ENCODE measurements around the gene TFAM. TPM values are rescaled to one million over a fixed set of nuclear protein-coding genes. Genes with fewer than 3 reads are reported as not detected.

The TFAM gene
- total RNA-seq, 2 experiments from 2014 or later: 62.7 to 94.6 TPM

- no peaks in the 10 kb centered on the region for H3K9me3 ChIP-seq (ENCODE audit: low read length)
- no peak overlapping the region for H3K4me3 ChIP-seq (ENCODE audit: low read depth, low read length, poor library complexity, severe bottlenecking)
- intact Hi-C loops (cut with micrococcal nuclease; ENCODE audit: unreplicated experiment): no loop called here
- H3K9me2 ChIP-seq (ENCODE audit: insufficient read depth, low read length): no peaks in the 10 kb centered on the region
- no TSS peak for BruUV-seq (replicated peaks)
- TF ChIP-seq EZH2phosphoT487 (IDR thresholded peaks at IDR 0.05; ENCODE audit: borderline replicate concordance, low read depth, low read length): no peak
- TF ChIP-seq CTCF (conservative IDR thresholded peaks at IDR 0.05; ENCODE audit: low read length): no peak
- no peaks in the 10 kb centered on the region for H3K4me1 ChIP-seq (ENCODE audit: insufficient read depth, low read length, poor library complexity, severe bottlenecking)
- H3K4me2 ChIP-seq (ENCODE audit: low read length): no peak overlapping the region
- H2AFZ ChIP-seq (ENCODE audit: low read length): no peak overlapping the region
- H3K27ac ChIP-seq (ENCODE audit: low read depth, low read length, poor library complexity, severe bottlenecking): no peak overlapping the region
- POLR2A ChIA-PET: interaction anchor here (0.9 to 1.2 kb wide), 3 partner anchors 11 to 52 kb away, joined by 3 to 4 read pairs (median 4); no protein-coding TSS in a partner anchor
- H3K36me3 ChIP-seq (ENCODE audit: insufficient read depth, low read length): no peaks in the 10 kb centered on the region
- H4K20me1 ChIP-seq (ENCODE audit: insufficient read depth, low read length): peaks cover 12% of the 10 kb centered on the region; the same call in 1 of the 2 replicates
- no peak for DNase-seq (ENCODE audit: low spot score)
- peaks cover 3% of the 10 kb centered on the region; the same call in 1 of the 2 replicates for H3K79me2 ChIP-seq (ENCODE audit: insufficient read depth, low read depth, low read length)
- CTCF ChIA-PET (ENCODE audit: unreplicated experiment): no interaction called here
Observed at GRCh38 chr10:58348571-58349033, 36.6 kb upstream of the TFAM start.

DNA sequence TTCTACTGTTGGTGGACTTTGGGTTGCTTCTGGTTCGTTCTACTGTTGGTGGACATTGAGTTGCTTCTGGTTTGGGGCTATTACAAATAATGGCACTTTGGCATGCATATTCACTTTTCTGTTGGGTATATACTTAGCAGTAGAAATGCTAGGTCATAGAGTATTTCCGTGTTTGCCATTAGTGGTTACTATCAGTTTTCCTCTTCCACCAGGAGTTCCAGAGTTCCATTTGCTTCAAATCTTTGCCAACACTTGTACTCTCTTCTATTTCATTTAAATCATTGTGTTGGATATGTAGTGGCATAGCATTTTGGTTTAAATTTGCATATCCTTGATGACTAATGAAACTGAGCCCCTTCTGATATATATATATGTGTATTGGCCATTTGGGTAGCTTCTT lies 35.2 kb upstream of the TFAM start:
- Histone ChIP-seq H3K4me2 (ENCODE audit: low read length) (no peak overlapping the region), H3K79me2 (ENCODE audit: insufficient read depth, low read depth, low read length) (peaks cover 3% of the 10 kb centered on the region; the same call in 1 of the 2 replicates), H4K20me1 (ENCODE audit: insufficient read depth, low read length) (0 out of 2 replicates have a peak, but pooled peaks cover 10% of the 10 kb centered on the region), H3K27ac (ENCODE audit: low read depth, low read length, poor library complexity, severe bottlenecking) (no peak overlapping the region), H3K4me1 (ENCODE audit: insufficient read depth, low read length, poor library complexity, severe bottlenecking) (no peaks in the 10 kb centered on the region), H3K4me3 (ENCODE audit: low read depth, low read length, poor library complexity, severe bottlenecking) (no peak overlapping the region), H3K9me3 (ENCODE audit: low read length) (no peaks in the 10 kb centered on the region), H2AFZ (ENCODE audit: low read length) (no peak overlapping the region), H3K9me2 (ENCODE audit: insufficient read depth, low read length) (no peaks in the 10 kb centered on the region), H3K36me3 (ENCODE audit: insufficient read depth, low read length) (no peaks in the 10 kb centered on the region)
- DNase-seq (ENCODE audit: low spot score): no peak
- no TSS peak for BruUV-seq (replicated peaks)
- intact Hi-C loops (cut with micrococcal nuclease; ENCODE audit: unreplicated experiment): no loop called here
- TF ChIP-seq CTCF (conservative IDR thresholded peaks at IDR 0.05; ENCODE audit: low read length) (no peak), EZH2phosphoT487 (IDR thresholded peaks at IDR 0.05; ENCODE audit: borderline replicate concordance, low read depth, low read length) (no peak)
- POLR2A ChIA-PET: interaction anchor here (1.0 to 1.9 kb wide), 6 partner anchors 10 to 76 kb away, joined by 3 to 11 read pairs (median 6); no protein-coding TSS in a partner anchor
- CTCF ChIA-PET (ENCODE audit: unreplicated experiment): no interaction called here

DNA sequence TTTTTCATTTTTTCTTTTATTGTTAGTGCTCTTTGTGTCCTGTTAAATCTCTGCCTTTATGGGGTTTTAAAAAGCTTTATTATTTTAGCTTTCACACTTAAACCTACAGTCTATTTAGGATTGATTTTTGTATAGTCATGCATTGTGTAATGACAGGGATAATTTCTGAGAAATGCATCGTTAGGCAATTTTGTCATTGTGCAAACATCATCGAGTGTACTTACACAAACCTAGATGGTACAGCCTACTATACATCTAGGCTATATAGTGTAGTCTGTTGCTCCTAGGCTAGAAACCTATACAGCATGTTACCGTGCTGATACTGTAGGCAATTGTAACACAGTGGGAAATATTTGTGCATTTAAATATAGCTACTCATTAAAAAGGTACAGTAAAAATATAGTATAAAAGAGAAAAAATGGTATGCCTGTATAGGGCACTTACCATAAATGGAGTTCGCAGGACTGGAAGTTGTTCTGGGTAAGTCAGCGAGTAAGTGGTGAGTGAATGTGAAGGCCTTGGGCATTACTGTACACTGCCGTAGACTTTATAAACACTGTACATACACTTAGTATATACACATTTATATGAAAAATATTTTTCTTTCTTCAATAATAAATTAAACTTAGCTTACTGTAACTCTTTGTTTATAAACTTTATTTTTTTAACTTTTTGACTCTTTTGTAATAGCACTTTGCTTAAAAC lies 34.4 kb upstream of the TFAM start:
- no peak for TF ChIP-seq CTCF (conservative IDR thresholded peaks at IDR 0.05; ENCODE audit: low read length)
- no peak for TF ChIP-seq EZH2phosphoT487 (IDR thresholded peaks at IDR 0.05; ENCODE audit: borderline replicate concordance, low read depth, low read length)
- POLR2A ChIA-PET: interaction anchor here (1.3 to 1.9 kb wide), 6 partner anchors 9 to 82 kb away, joined by 3 to 11 read pairs (median 4); partner anchors contain the start of gene CISD1
- DNase-seq (ENCODE audit: low spot score): no peak
- intact Hi-C loops (cut with micrococcal nuclease; ENCODE audit: unreplicated experiment): no loop called here
- Histone ChIP-seq H3K9me2 (ENCODE audit: insufficient read depth, low read length) (no peaks in the 10 kb centered on the region), H3K4me3 (ENCODE audit: low read depth, low read length, poor library complexity, severe bottlenecking) (no peak overlapping the region), H3K4me1 (ENCODE audit: insufficient read depth, low read length, poor library complexity, severe bottlenecking) (no peaks in the 10 kb centered on the region), H3K79me2 (ENCODE audit: insufficient read depth, low read depth, low read length) (peaks cover 5% of the 10 kb centered on the region; the same call in 1 of the 2 replicates), H3K36me3 (ENCODE audit: insufficient read depth, low read length) (no peaks in the 10 kb centered on the region), H2AFZ (ENCODE audit: low read length) (no peak overlapping the region), H3K9me3 (ENCODE audit: low read length) (no peaks in the 10 kb centered on the region), H4K20me1 (ENCODE audit: insufficient read depth, low read length) (0 out of 2 replicates have a peak, but pooled peaks cover 10% of the 10 kb centered on the region), H3K27ac (ENCODE audit: low read depth, low read length, poor library complexity, severe bottlenecking) (no peak overlapping the region), H3K4me2 (ENCODE audit: low read length) (no peak overlapping the region)
- CTCF ChIA-PET (ENCODE audit: unreplicated experiment): no interaction called here
- BruUV-seq (replicated peaks): no TSS peak

Measured in OCI-LY7 (cell line).